Fibroblast of mammary gland (primary cell): ENCODE data around the gene RASGRP4.
"Not testable (repeated sequence)": the region's sequence is repeated elsewhere in the genome, so short reads cannot be mapped to it uniquely, and the experiment has no call there.

Experiments
- DNase-seq: peaks from one replicate; pipeline ENCODE4 v3.0.0-alpha.2; 2010; ENCODE audit warnings: low read depth
- H3K4me3 ChIP-seq: 2 replicates; pipeline ENCODE4 v1.5.1; 2011; ENCODE audit warnings: low read depth, mild to moderate bottlenecking, low read length, moderate library complexity; ENCODE audit not compliant: control insufficient read depth
- TF ChIP-seq, protein P1 (sequence below): conservative IDR thresholded peaks from 2 replicates; pipeline ENCODE4 v1.5.1; 2011; ENCODE audit warnings: low read depth, low read length, inconsistent platforms; ENCODE audit not compliant: control insufficient read depth, insufficient read depth

The RASGRP4 gene

DNA sequence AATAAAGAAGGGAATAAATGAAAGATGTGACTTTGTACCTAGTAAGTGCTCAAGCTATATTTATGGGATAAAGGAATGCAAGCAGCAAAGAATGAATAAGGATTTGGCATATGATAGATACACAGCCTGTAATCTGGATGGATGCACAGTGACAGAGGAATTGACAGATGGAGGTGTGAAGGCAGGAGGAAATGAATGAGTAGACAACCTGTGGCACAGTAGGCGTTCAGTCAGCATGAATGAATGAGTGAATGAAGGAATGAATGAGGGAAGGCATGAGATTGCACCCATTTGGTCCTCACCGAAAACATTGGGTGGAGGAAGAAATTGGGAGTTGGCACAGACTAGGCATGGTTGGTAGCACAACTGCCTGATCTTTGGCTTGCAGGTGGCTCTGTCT, 56.4 kb downstream of the RASGRP4 start:
- no peak for DNase-seq
- TF ChIP-seq, protein P1, sequence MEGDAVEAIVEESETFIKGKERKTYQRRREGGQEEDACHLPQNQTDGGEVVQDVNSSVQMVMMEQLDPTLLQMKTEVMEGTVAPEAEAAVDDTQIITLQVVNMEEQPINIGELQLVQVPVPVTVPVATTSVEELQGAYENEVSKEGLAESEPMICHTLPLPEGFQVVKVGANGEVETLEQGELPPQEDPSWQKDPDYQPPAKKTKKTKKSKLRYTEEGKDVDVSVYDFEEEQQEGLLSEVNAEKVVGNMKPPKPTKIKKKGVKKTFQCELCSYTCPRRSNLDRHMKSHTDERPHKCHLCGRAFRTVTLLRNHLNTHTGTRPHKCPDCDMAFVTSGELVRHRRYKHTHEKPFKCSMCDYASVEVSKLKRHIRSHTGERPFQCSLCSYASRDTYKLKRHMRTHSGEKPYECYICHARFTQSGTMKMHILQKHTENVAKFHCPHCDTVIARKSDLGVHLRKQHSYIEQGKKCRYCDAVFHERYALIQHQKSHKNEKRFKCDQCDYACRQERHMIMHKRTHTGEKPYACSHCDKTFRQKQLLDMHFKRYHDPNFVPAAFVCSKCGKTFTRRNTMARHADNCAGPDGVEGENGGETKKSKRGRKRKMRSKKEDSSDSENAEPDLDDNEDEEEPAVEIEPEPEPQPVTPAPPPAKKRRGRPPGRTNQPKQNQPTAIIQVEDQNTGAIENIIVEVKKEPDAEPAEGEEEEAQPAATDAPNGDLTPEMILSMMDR: no peak
- no peak overlapping the region for H3K4me3 ChIP-seq

DNA sequence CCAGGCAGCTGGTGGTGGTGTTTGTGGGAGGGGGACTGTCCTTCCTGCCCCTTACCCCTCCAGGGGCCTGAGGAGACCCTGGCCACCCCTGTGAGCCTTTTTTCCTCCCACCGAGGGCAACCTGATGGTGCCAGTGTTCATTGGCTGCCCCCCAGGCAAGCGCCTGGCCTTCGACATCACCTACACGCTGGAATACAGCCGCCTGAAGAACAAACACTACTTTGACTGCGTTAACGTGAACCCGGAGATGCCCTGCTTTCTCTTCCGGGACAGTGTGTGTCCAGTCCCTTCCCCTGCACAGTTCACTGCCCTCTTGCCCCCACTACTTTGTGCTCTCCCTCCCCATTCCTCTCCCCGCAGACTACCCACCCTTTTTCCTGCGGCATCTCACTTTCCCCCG, 59.0 kb downstream of the RASGRP4 start:
- no peak for DNase-seq
- TF ChIP-seq, protein P1: no peak
- H3K4me3 ChIP-seq: no peak overlapping the region

DNA sequence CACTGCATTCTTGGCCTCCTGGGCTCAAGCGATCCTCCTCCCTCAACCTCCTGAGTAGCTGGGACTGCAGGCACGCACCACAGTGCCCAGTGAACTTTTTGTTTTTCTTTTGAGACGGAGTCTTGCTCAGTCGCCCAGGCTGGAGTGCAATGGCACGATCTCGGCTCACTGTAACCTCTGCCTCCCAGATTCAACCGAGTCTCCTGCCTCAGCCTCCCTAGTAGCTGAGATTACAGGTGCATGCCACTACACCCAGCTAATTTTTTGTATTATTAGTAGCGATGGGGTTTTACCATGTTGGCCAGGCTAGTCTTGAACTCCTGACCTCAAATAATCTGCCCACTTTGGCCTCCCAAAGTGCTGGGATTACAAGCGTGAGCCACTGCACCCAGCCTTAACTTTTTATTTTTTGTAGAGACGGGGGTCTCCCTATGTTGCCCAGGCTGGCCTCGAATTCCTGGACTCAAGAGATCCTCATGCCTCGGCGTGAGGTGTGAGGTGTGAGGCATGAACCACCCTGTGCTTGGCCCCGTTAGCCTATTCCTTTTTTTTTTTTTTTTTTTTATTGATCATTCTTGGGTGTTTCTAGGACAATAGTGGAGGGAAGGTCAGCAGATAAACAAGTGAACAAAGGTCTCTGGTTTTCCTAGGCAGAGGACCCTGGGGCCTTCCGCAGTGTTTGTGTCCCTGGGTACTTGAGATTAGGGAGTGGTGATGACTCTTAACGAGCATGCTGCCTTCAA, 62.9 kb downstream of the RASGRP4 start:
- H3K4me3 ChIP-seq, DNase-seq: not testable (repeated sequence)

DNA sequence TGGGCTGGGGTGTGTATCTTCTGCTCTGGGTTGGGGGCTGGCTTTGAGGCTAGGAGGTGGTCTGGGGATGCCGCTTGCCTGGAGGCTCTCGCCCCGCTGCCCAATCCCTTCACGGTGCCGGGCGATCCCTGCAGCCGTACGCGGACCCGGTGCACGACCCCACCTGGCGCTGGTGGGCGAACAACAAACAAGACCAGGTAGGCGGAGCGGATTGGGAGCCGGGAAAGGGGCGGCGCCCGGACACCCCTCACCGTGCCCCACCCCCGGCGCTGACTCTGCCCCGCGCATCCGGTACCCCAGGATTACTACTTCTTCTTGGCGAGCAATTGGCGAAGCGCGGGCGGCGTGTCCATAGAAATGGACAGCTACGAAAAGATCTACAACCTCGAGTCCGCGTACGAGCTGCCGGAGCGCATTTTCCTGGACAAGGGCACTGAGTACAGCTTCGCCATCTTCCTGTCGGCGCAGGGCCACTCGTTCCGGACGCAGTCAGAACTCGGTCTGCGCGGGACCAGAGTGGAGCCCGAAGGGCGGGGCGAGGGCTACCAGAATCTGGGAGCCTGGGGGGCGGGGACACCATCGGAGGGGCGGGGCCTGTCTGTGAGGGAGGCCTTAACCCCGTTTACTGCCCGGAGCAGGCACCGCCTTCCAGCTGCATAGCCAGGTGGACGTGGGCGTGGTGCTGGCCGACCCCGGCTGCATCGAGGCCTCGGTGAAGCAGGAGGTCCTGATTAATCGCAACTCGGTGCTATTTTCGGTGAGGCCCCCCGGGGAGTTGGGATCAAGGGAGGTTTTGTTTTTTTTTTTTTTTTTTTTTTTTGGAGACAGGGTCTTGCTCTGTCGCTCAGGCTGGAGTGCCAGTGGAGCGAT, 63.7 kb downstream of the RASGRP4 start:
- DNase-seq: peak; percentile 37
- peak overlapping the region; percentile 53 for H3K4me3 ChIP-seq
- TF ChIP-seq, protein P1: no peak

DNA sequence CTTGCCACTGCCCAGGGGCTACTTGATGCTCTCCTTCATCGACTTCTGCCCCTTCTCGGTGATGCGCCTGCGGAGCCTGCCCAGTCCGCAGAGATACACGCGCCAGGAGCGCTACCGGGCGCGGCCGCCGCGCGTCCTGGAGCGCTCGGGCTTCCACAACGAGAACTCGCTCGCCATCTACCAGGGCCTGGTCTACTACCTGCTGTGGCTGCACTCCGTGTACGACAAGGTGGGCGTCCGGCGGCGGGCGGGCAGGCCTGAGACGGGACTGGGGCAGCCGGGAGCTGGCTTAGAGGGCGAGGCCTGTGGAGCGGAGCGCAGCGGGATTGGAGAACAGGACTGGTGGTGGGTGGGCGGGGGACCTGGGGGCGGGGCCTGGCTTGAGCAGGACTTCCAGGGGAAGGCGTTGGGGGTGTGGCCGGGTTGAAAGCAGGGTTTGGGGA, 64.4 kb downstream of the RASGRP4 start:
- H3K4me3 ChIP-seq: peak overlapping the region; percentile 53
- TF ChIP-seq, protein P1: no peak
- DNase-seq: peak; percentile 52

DNA sequence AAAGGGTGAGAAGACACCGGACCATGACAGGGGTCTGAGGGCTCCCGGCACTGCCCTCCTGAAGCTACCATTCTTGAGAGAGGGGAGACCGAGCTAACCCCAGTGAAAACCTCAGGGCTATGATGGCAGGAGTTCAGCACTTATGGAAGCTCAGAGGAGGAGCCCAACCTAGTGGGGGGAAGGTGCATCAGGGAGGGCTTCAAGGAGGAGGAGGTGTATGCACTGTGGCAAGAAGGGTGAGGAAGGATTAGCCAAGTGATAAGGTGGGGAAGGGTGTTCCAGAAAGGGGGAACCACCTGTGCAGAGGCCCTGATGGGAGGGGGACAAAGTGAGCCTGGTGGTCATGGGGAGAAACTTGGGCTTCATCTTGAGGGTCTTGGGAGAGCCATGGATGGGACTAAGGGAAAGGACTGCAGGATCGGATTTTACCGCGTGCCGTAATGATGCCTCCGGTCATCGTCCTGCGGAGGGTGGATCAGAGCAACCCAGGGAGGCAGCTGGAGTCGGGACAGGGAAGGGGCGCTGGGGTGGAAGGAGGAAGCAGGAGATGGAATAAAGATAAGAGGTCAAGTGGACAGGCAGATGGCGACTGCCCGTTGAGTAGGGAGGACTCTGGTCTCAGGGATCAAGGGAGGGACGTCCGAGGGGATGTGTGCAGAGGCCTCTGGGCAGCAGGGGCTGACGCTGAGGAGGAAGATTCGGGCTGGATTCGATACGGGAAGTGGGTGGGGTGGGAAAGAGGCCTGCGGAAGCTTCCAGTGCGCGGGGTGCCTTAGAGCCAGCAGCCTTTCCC, 65.0 kb downstream of the RASGRP4 start:
- peak overlapping the region; percentile 53 for H3K4me3 ChIP-seq
- TF ChIP-seq, protein P1: no peak
- no peak for DNase-seq
